Fibroblast of lung (primary cell): ENCODE results near the gene MYD88. TPM values are rescaled to one million over a fixed set of nuclear protein-coding genes. Genes with fewer than 3 reads are reported as not detected.

Source experiments
- DNase-seq, 2 donors: peaks; one replicate each; pipeline versions ENCODE4 v3.0.0 to v3.0.0-alpha.2; 2010; ENCODE audit warnings: low read depth in 2 of 2
- H2AFZ ChIP-seq: 2 replicates; pipeline ENCODE4 v1.5.1; 2012; ENCODE audit warnings: low read length, control low read depth, inconsistent platforms
- H3K27ac ChIP-seq: 2 replicates; pipeline ENCODE4 v1.5.1; 2011; ENCODE audit warnings: low read length, control low read depth; ENCODE audit not compliant: insufficient read depth
- H3K27me3 ChIP-seq: 2 replicates; pipeline ENCODE4 v1.5.1; 2011; ENCODE audit warnings: mild to moderate bottlenecking, low read length; ENCODE audit not compliant: control insufficient read depth, insufficient read depth
- H3K36me3 ChIP-seq: 2 replicates; pipeline ENCODE4 v1.5.1; 2011; ENCODE audit warnings: low read length; ENCODE audit not compliant: control insufficient read depth, insufficient read depth
- H3K4me1 ChIP-seq: 2 replicates; pipeline ENCODE4 v1.5.1; 2011; ENCODE audit warnings: low read length; ENCODE audit not compliant: control insufficient read depth, insufficient read depth; ENCODE audit errors: extremely low read depth
- H3K4me2 ChIP-seq: 2 replicates; pipeline ENCODE4 v1.5.1; 2011; ENCODE audit warnings: low read length, control low read depth; ENCODE audit not compliant: insufficient read depth; ENCODE audit errors: extremely low read depth
- H3K4me3 ChIP-seq, 4 experiments: fragments of 200-600 bp in 1 of 4; sonication (generic) in 1 of 4; replicated peaks in 1 of 4; 2 replicates each; pipeline ENCODE4 v1.5.1; 2011 to 2016; ENCODE audit warnings: low read length in 4 of 4, low read depth in 3 of 4, mild to moderate bottlenecking in 3 of 4, control low read depth in 2 of 4, inconsistent platforms in 1 of 4, mixed read lengths in 1 of 4; ENCODE audit not compliant: insufficient read depth in 1 of 4; ENCODE audit errors: control extremely low read depth in 1 of 4
- H3K79me2 ChIP-seq: 2 replicates; pipeline ENCODE4 v1.5.1; 2012; ENCODE audit warnings: mild to moderate bottlenecking, low read length, inconsistent platforms; ENCODE audit not compliant: control insufficient read depth, insufficient read depth
- H3K9ac ChIP-seq: 2 replicates; pipeline ENCODE4 v1.5.1; 2011; ENCODE audit warnings: mild to moderate bottlenecking, low read length, control low read depth; ENCODE audit not compliant: insufficient read depth
- H3K9me3 ChIP-seq: 2 replicates; pipeline ENCODE4 v1.5.1; 2012; ENCODE audit warnings: low read depth, low read length; ENCODE audit not compliant: control insufficient read depth, insufficient read depth
- H4K20me1 ChIP-seq: 2 replicates; pipeline ENCODE4 v1.5.1; 2011; ENCODE audit warnings: low read length; ENCODE audit not compliant: control insufficient read depth, insufficient read depth; ENCODE audit errors: extremely low read depth
- CTCF ChIP-seq, 2 donors: IDR thresholded peaks in 1 of 2; conservative IDR thresholded peaks in 1 of 2; 1 replicate in 1 of 2; 2 replicates in 1 of 2; pipeline ENCODE4 v1.5.1; 2011 to 2012; ENCODE audit warnings: low read length in 2 of 2, control low read depth in 1 of 2, inconsistent platforms in 1 of 2, low read depth in 1 of 2, mild to moderate bottlenecking in 1 of 2
- EZH2 ChIP-seq: IDR thresholded peaks from 2 replicates; pipeline ENCODE4 v1.5.1; 2012; ENCODE audit warnings: low read length, control low read depth, mild to moderate bottlenecking; ENCODE audit errors: missing control alignments
- polyA plus RNA-seq, 2 donors: library from polyadenylated mRNA; depleted of rRNA in 1 of 2; stranded (reverse) in 1 of 2; unstranded in 1 of 2; fragments of >200 nt; gene quantifications; 2 replicates each; pipeline ENCODE4 v1.2.1, GENCODE V29; 2011 to 2012; ENCODE audit warnings: missing spikeins in 1 of 2
- total RNA-seq: library from RNA; depleted of rRNA; stranded (reverse); fragments of >200 nt; gene quantifications from 2 replicates; pipeline ENCODE4 v1.2.1, GENCODE V29; 2014

The MYD88 gene
- total and polyA plus RNA-seq, 2 donors (not counting 1 experiment from before 2014, with no cell fraction given), result 12.1 to 22.1 TPM

DNA sequence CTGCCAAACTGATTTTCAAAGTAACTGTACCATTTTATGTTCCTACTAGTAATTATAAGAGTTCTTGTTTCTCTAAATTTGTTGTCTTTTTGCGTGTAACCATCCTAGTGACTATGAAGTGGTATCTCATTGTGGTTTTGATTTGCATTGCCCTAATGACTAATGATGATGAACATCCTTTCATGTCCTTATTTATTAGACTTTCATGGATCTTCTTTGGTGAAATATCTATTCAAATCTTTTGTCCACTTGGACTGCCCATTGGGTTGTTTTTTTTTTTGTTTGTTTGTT lies 30.5 kb downstream of the MYD88 start:
- Histone ChIP-seq H3K27ac (peak overlapping the region; percentile 85), H3K4me3 (peak overlapping the region; percentile 23 to 35 (median 28)), H3K9me3 (no peaks in the 10 kb centered on the region), H3K79me2 (peaks cover 85% of the 10 kb centered on the region), H3K9ac (no peak overlapping the region), H3K4me2 (peak overlapping the region; percentile 85), H3K36me3 (no peaks in the 10 kb centered on the region), H4K20me1 (no peaks in the 10 kb centered on the region), H2AFZ (no peak overlapping the region), H3K27me3 (no peaks in the 10 kb centered on the region), H3K4me1 (peaks cover 11% of the 10 kb centered on the region)
- no peak for TF ChIP-seq EZH2
- no peak for TF ChIP-seq CTCF (conservative IDR thresholded peaks at IDR 0.05 in 1 of 2, IDR thresholded peaks at IDR 0.05 in 1 of 2; ENCODE audit: low read depth in 1 of 2, low read length in 2 of 2)
- DNase-seq, result peak in 1 of 2 donors; percentile 55

GRCh38 chr3:38170722-38171121 lies 32.3 kb downstream of the MYD88 start:
- H3K27ac ChIP-seq, result no peak overlapping the region
- no peak overlapping the region for H3K4me2 ChIP-seq

DNA sequence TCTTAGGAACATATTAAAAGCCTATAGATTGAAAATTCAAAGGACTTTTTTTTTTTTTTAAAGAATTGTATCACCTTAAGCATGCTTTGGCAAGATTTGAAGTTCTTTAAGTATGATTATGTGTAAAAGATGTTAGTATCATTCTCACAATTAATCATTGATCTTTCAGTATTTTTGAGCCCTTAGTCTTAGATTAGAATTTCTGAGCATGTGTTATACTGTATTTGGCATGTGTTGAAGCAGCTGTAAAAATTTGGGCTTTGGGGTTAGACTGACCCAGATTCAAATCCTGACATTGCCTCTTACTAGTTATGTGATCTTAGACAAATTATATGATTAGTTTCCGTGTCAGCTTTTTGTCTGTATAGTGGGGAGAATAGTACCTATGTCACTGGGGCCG lies 33.2 kb downstream of the MYD88 start:
- Histone ChIP-seq H3K9me3 (no peaks in the 10 kb centered on the region), H4K20me1 (peaks cover 2% of the 10 kb centered on the region), H3K79me2 (peaks cover 97% of the 10 kb centered on the region), H3K4me3 (no peak overlapping the region), H3K36me3 (no peaks in the 10 kb centered on the region), H3K9ac (no peak overlapping the region), H3K4me1 (peaks cover 13% of the 10 kb centered on the region), H3K27me3 (no peaks in the 10 kb centered on the region), H2AFZ (no peak overlapping the region), H3K27ac (no peak overlapping the region), H3K4me2 (no peak overlapping the region)
- TF ChIP-seq EZH2, result no peak
- TF ChIP-seq CTCF (conservative IDR thresholded peaks at IDR 0.05 in 1 of 2, IDR thresholded peaks at IDR 0.05 in 1 of 2; ENCODE audit: low read depth in 1 of 2, low read length in 2 of 2), result no peak
- DNase-seq, result no peak

More at GRCh38 chr3:38170722-38171121, 32.3 kb downstream of the MYD88 start:
- Histone ChIP-seq H3K4me3 (no peak overlapping the region), H2AFZ (no peak overlapping the region), H3K4me1 (peaks cover 13% of the 10 kb centered on the region), H3K36me3 (no peaks in the 10 kb centered on the region), H3K9ac (no peak overlapping the region), H3K9me3 (no peaks in the 10 kb centered on the region), H3K27me3 (no peaks in the 10 kb centered on the region), H3K79me2 (peaks cover 96% of the 10 kb centered on the region), H4K20me1 (peaks cover 2% of the 10 kb centered on the region)
- DNase-seq, result no peak
- TF ChIP-seq CTCF (conservative IDR thresholded peaks at IDR 0.05 in 1 of 2, IDR thresholded peaks at IDR 0.05 in 1 of 2; ENCODE audit: low read depth in 1 of 2, low read length in 2 of 2) (no peak), EZH2 (no peak)
